H1 (cell line): ENCODE measurements around the gene TBC1D22A. TPM values are rescaled to one million over a fixed set of nuclear protein-coding genes. Genes with fewer than 3 reads are reported as not detected.

Experiments used
- CTCF ChIA-PET: fragments of 300-600 bp; sonication (Branson Sonifier 250); formaldehyde crosslinking; loops from one replicate; lab custom pipeline; 2021; ENCODE audit not compliant: partially characterized antibody; lab: Charles Lee
- POLR2A ChIA-PET: fragments of 300-600 bp; sonication (Branson Sonifier 250); formaldehyde crosslinking; loops from one replicate; lab custom pipeline; 2021; ENCODE audit warnings: inconsistent platforms; ENCODE audit not compliant: partially characterized antibody; lab: Charles Lee
- DNase-seq, 2 experiments: peaks; one replicate each; pipeline versions ENCODE4 v3.0.0 to v3.0.0-alpha.2; 2010 to 2022; ENCODE audit warnings: low spot score in 2 of 2, low read depth in 1 of 2, mixed read lengths in 1 of 2
- FAIRE-seq: peaks from 2 replicates; lab custom pipeline; 2011; peaks lifted over from hg19 to GRCh38; lab: Jason Lieb, UNC
- H2AFZ ChIP-seq: 2 replicates; pipeline ENCODE4 v1.8.1; 2012; ENCODE audit warnings: low read length, inconsistent platforms
- H2AK5ac ChIP-seq: 2 replicates; pipeline ENCODE4 v1.6.1; 2013; ENCODE audit warnings: low read depth, low read length
- H2BK120ac ChIP-seq: replicated peaks from 2 replicates; pipeline ENCODE3; 2013; ENCODE audit warnings: low read depth, low read length, inconsistent platforms
- H2BK12ac ChIP-seq: 2 replicates; pipeline ENCODE4 v1.6.1; 2013; ENCODE audit warnings: low read depth, low read length
- H2BK15ac ChIP-seq: 2 replicates; pipeline ENCODE4 v1.6.1; 2013; ENCODE audit warnings: low read length
- H2BK20ac ChIP-seq: 2 replicates; pipeline ENCODE4 v1.6.1; 2013; ENCODE audit warnings: low read length
- H2BK5ac ChIP-seq: 2 replicates; pipeline ENCODE4 v1.6.1; 2013; ENCODE audit warnings: low read depth, low read length
- H3K14ac ChIP-seq: 2 replicates; pipeline ENCODE4 v1.6.1; 2013; ENCODE audit warnings: inconsistent platforms; ENCODE audit not compliant: insufficient read length
- H3K18ac ChIP-seq: 2 replicates; pipeline ENCODE4 v1.6.1; 2013; ENCODE audit warnings: low read length; ENCODE audit errors: extremely low read depth
- H3K23ac ChIP-seq: 2 replicates; pipeline ENCODE4 v1.6.1; 2013; ENCODE audit warnings: inconsistent platforms; ENCODE audit not compliant: insufficient read length
- H3K23me2 ChIP-seq: 2 replicates; pipeline ENCODE4 v1.6.1; 2013; ENCODE audit warnings: low read depth, low read length
- H3K27ac ChIP-seq: 2 replicates; pipeline ENCODE4 v1.6.1; 2011; ENCODE audit warnings: low read depth, low read length, inconsistent platforms
- H3K27me3 ChIP-seq, 4 experiments: replicated peaks in 1 of 4; 1 replicate in 1 of 4; 2 replicates in 3 of 4; pipeline versions ENCODE4 v1.6.1 to v1.8.1; 2011 to 2013; ENCODE audit warnings: low read length in 3 of 4, mild to moderate bottlenecking in 3 of 4, inconsistent platforms in 2 of 4, mixed read lengths in 2 of 4, moderate library complexity in 1 of 4; ENCODE audit not compliant: control insufficient read depth in 3 of 4, insufficient read depth in 3 of 4; ENCODE audit errors: extremely low read depth in 1 of 4
- H3K36me3 ChIP-seq, 4 experiments: 2 replicates each; pipeline versions ENCODE4 v1.6.1 to v1.8.1; 2011 to 2013; ENCODE audit warnings: mild to moderate bottlenecking in 4 of 4, low read length in 3 of 4, moderate library complexity in 2 of 4, control low read depth in 1 of 4, inconsistent platforms in 1 of 4; ENCODE audit not compliant: insufficient read depth in 4 of 4, control insufficient read depth in 2 of 4
- H3K4ac ChIP-seq: replicated peaks from 2 replicates; pipeline ENCODE3; 2013; ENCODE audit warnings: low read length, low read depth, mixed read lengths, inconsistent platforms; ENCODE audit not compliant: insufficient read length
- H3K4me1 ChIP-seq, 4 experiments: replicated peaks in 1 of 4; 1 replicate in 1 of 4; 2 replicates in 3 of 4; pipeline versions ENCODE4 v1.6.1 to v1.8.1; 2011 to 2013; ENCODE audit warnings: low read length in 3 of 4, inconsistent platforms in 2 of 4, mixed read lengths in 1 of 4; ENCODE audit not compliant: insufficient read depth in 4 of 4, control insufficient read depth in 3 of 4
- H3K4me2 ChIP-seq, 2 experiments: 2 replicates each; pipeline versions ENCODE4 v1.6.1 to v1.8.1; 2011 to 2013; ENCODE audit warnings: low read depth in 2 of 2, low read length in 2 of 2, control low read depth in 1 of 2, inconsistent platforms in 1 of 2, mild to moderate bottlenecking in 1 of 2; ENCODE audit not compliant: insufficient read depth in 1 of 2
- H3K4me3 ChIP-seq, 4 experiments: fragments of 200-600, 300-600 bp in 1 of 4; sonication (generic), shearing (Covaris generic), sonication (Bioruptor Twin) in 1 of 4; 2 replicates each; pipeline versions ENCODE4 v1.5.1 to v1.8.1; 2011 to 2016; ENCODE audit warnings: low read length in 4 of 4, low read depth in 3 of 4, control low read depth in 2 of 4, inconsistent platforms in 2 of 4, mild to moderate bottlenecking in 2 of 4, mixed read lengths in 1 of 4, moderate library complexity in 1 of 4; ENCODE audit not compliant: insufficient read depth in 2 of 4; ENCODE audit errors: extremely low read depth in 1 of 4
- H3K56ac ChIP-seq: replicated peaks from 2 replicates; pipeline ENCODE3; 2013; ENCODE audit warnings: low read depth, mild to moderate bottlenecking, mixed read lengths, low read length, inconsistent platforms; ENCODE audit not compliant: insufficient read length
- H3K79me1 ChIP-seq: 2 replicates; pipeline ENCODE4 v1.6.1; 2013; ENCODE audit warnings: low read depth, low read length, control low read depth
- H3K79me2 ChIP-seq, 2 experiments: 2 replicates each; pipeline versions ENCODE4 v1.6.1 to v1.8.1; 2012 to 2013; ENCODE audit warnings: low read length in 2 of 2, mild to moderate bottlenecking in 2 of 2, inconsistent platforms in 1 of 2; ENCODE audit not compliant: insufficient read depth in 2 of 2, control insufficient read depth in 1 of 2
- H3K9ac ChIP-seq, 4 experiments: replicated peaks in 1 of 4; 1 replicate in 1 of 4; 2 replicates in 3 of 4; pipeline versions ENCODE4 v1.6.1 to v1.8.1; 2011 to 2013; ENCODE audit warnings: low read depth in 3 of 4, low read length in 3 of 4, control low read depth in 2 of 4, mild to moderate bottlenecking in 2 of 4, moderate library complexity in 2 of 4, inconsistent platforms in 1 of 4; ENCODE audit errors: extremely low read depth in 1 of 4
- H3K9me3 ChIP-seq, 2 experiments: 2 replicates each; pipeline versions ENCODE4 v1.6.1 to v1.8.1; 2012 to 2013; ENCODE audit warnings: mild to moderate bottlenecking in 2 of 2, moderate library complexity in 2 of 2, control low read depth in 1 of 2, inconsistent platforms in 1 of 2, low read depth in 1 of 2, low read length in 1 of 2, mixed read lengths in 1 of 2; ENCODE audit not compliant: insufficient read depth in 2 of 2
- H4K20me1 ChIP-seq, 2 experiments: replicated peaks in 1 of 2; 2 replicates each; pipeline versions ENCODE3 to v1.8.1; 2011 to 2013; ENCODE audit warnings: inconsistent platforms in 2 of 2, low read length in 2 of 2, mild to moderate bottlenecking in 1 of 2; ENCODE audit not compliant: insufficient read depth in 2 of 2, control insufficient read depth in 1 of 2
- H4K5ac ChIP-seq: 2 replicates; pipeline ENCODE4 v1.6.1; 2013; ENCODE audit warnings: low read length, low read depth, mixed read lengths, inconsistent platforms; ENCODE audit not compliant: insufficient read length
- H4K8ac ChIP-seq: 2 replicates; pipeline ENCODE4 v1.8.0; 2013; ENCODE audit warnings: mild to moderate bottlenecking, moderate library complexity, low read length, inconsistent platforms; ENCODE audit not compliant: insufficient read depth; ENCODE audit errors: extremely low read depth
- H4K91ac ChIP-seq: replicated peaks from 2 replicates; pipeline ENCODE3; 2013; ENCODE audit warnings: low read length, mixed read lengths, inconsistent platforms; ENCODE audit not compliant: insufficient read length
- FOSL1 ChIP-seq: IDR thresholded peaks from 2 replicates; pipeline ENCODE4 v1.6.1; 2011; ENCODE audit warnings: mild to moderate bottlenecking, low read depth, low read length, moderate library complexity; ENCODE audit not compliant: insufficient read depth
- HDAC2 ChIP-seq, 2 experiments: fragments of 300-600 bp in 1 of 2; sonication (generic) in 1 of 2; IDR thresholded peaks; 2 replicates each; pipeline ENCODE4 v1.6.1; 2011 to 2012; ENCODE audit warnings: low read depth in 2 of 2, low read length in 2 of 2, mild to moderate bottlenecking in 2 of 2, moderate library complexity in 2 of 2, borderline replicate concordance in 1 of 2, inconsistent platforms in 1 of 2
- RAD21 ChIP-seq, 2 experiments: IDR thresholded peaks in 1 of 2; conservative IDR thresholded peaks in 1 of 2; 2 replicates each; pipeline ENCODE4 v1.6.1; 2011; ENCODE audit warnings: low read depth in 2 of 2, low read length in 2 of 2, improper control_type of control experiment in 1 of 2, inconsistent platforms in 1 of 2, mild to moderate bottlenecking in 1 of 2, moderate library complexity in 1 of 2
- SIX5 ChIP-seq: IDR thresholded peaks from 2 replicates; pipeline ENCODE4 v1.6.1; 2011; ENCODE audit warnings: mild to moderate bottlenecking, low read depth, low read length
- TAF7 ChIP-seq: optimal IDR thresholded peaks from 2 replicates; pipeline ENCODE3; 2011; ENCODE audit warnings: low read depth, mild to moderate bottlenecking, inconsistent platforms, low read length, moderate library complexity, borderline replicate concordance
- WGBS, 2 experiments: shearing (Covaris generic) in 1 of 2; methylation state at CpG; one replicate each; pipeline versions ENCODE4 v1.1.6 to v1.1.7; 2013 to 2015; ENCODE audit warnings: low lambda C conversion rate in 2 of 2, mixed read lengths in 2 of 2, inconsistent platforms in 1 of 2, low coverage in 1 of 2, missing lambda C conversion rate in 1 of 2; ENCODE audit not compliant: insufficient replicate concordance in 2 of 2, insufficient coverage in 1 of 2, insufficient read length in 1 of 2; ENCODE audit errors: extremely low coverage in 1 of 2, missing lambda C conversion rate in 1 of 2; 5-methylcytosine and 5-hydroxymethylcytosine counted together
- polyA plus RNA-seq, 7 experiments: library from polyadenylated mRNA; depleted of rRNA in 3 of 7; stranded (reverse) in 5 of 7; unstranded in 2 of 7; fragments of >200 nt in 5 of 7; fragments of 200-250 nt in 2 of 7; gene quantifications; 1 replicate in 5 of 7; 2 replicates in 1 of 7; 4 replicates in 1 of 7; pipeline versions ENCODE4 v1.2.1 to v1.2.3, GENCODE V29; 2011 to 2013; ENCODE audit warnings: missing spikeins in 2 of 7, mixed read lengths in 2 of 7
- total RNA-seq: library from RNA; stranded (reverse); fragmentation: NEBNext Ultra II Directional; extraction: Animal tissue kit (Norgen Biotek cat#: 25700); gene quantifications from 2 replicates; pipeline ENCODE4 v1.2.1, GENCODE V29; 2021
- TF ChIP-seq, protein P1 (sequence below): IDR thresholded peaks from 2 replicates; pipeline ENCODE4 v1.6.1; 2012; ENCODE audit warnings: low read length, inconsistent platforms

The TBC1D22A gene
- total and polyA plus RNA-seq, 2 of the 8 experiments (the other 6 are each of a cell fraction or from before 2014, with no cell fraction given): 11.9 to 18.4 TPM

DNA sequence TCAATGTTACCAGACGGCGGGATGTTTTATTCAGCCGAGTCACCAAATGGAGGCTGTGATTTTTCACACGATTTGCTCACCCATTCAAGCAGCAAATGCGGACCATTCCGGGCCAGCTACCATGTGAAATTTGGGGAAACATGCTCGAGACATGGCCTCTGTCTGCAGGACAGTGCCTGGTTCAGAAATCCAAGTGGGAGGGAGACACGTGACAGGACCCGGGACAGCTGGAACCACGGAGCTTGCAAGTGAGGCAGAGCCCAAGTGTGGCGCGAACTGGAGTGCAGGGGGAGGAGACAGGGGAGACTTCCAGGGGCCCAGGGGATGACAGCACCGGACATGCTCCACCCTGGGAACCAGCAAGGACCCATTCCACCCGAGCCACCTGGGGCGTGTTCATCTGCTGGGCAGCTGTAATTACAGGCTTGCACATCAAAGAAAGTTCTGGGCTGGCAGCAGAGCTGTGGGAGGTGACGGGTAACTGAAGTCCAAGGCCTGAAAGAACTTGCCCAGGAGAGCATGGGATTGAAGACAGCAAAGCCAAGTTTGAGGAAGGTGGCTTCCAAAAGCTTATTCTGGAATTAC, 40.9 kb upstream of the TBC1D22A start:
- 88% methylated on average over 16 of the region's 16 CpGs; no CpG with 5 or more reads in 1 of the 2 experiments for WGBS, 2 experiments
- no peak overlapping the region for H2BK12ac ChIP-seq
- H3K4me1 ChIP-seq: no peaks in the 10 kb centered on the region
- no peak overlapping the region for H2BK5ac ChIP-seq
- no peak overlapping the region for H2BK15ac ChIP-seq
- H2AFZ ChIP-seq: no peak overlapping the region
- H3K36me3 ChIP-seq: peaks cover 5 to 26% (median 9%) of the 10 kb centered on the region in 4 experiments; a peak in 6 of 8 replicates
- no peak overlapping the region for H2BK20ac ChIP-seq
- FAIRE-seq: no peak
- no peak overlapping the region for H4K91ac ChIP-seq
- H4K5ac ChIP-seq: no peak overlapping the region
- CTCF ChIA-PET: interaction anchor here (1.0 to 2.9 kb wide), 4 partner anchors 77 to 1513 kb away, joined by 3 to 12 read pairs (median 4); no protein-coding TSS in a partner anchor
- 0 out of 2 replicates have a peak, but pooled peaks cover 1% of the 10 kb centered on the region for H3K23me2 ChIP-seq
- peaks cover 0 to 18% of the 10 kb centered on the region in 2 experiments for H4K20me1 ChIP-seq
- no peak overlapping the region for H3K14ac ChIP-seq
- H4K8ac ChIP-seq: no peak overlapping the region
- H3K79me1 ChIP-seq: peaks cover 9% of the 10 kb centered on the region
- H3K4ac ChIP-seq: no peak overlapping the region
- POLR2A ChIA-PET: no interaction called here
- no peak overlapping the region for H3K9ac ChIP-seq
- no peak overlapping the region for H3K4me3 ChIP-seq
- H3K56ac ChIP-seq: no peak overlapping the region
- H2BK120ac ChIP-seq: no peak overlapping the region
- no peaks in the 10 kb centered on the region for H3K79me2 ChIP-seq
- DNase-seq: no peak
- H3K4me2 ChIP-seq: no peak overlapping the region
- no peak overlapping the region for H3K18ac ChIP-seq
- no peak overlapping the region for H3K27ac ChIP-seq
- no peak overlapping the region for H2AK5ac ChIP-seq
- H3K9me3 ChIP-seq: no peaks in the 10 kb centered on the region
- no peaks in the 10 kb centered on the region for H3K27me3 ChIP-seq
- H3K23ac ChIP-seq: no peak overlapping the region
- TF ChIP-seq SIX5: no peak
- TF ChIP-seq, protein P1, sequence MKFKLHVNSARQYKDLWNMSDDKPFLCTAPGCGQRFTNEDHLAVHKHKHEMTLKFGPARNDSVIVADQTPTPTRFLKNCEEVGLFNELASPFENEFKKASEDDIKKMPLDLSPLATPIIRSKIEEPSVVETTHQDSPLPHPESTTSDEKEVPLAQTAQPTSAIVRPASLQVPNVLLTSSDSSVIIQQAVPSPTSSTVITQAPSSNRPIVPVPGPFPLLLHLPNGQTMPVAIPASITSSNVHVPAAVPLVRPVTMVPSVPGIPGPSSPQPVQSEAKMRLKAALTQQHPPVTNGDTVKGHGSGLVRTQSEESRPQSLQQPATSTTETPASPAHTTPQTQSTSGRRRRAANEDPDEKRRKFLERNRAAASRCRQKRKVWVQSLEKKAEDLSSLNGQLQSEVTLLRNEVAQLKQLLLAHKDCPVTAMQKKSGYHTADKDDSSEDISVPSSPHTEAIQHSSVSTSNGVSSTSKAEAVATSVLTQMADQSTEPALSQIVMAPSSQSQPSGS: no peak
- no peak for TF ChIP-seq HDAC2 (IDR thresholded peaks at IDR 0.05; ENCODE audit: borderline replicate concordance in 1 of 2, low read depth in 2 of 2, low read length in 2 of 2)
- no peak for TF ChIP-seq FOSL1
- no peak for TF ChIP-seq RAD21 (IDR thresholded peaks at IDR 0.05 in 1 of 2, conservative IDR thresholded peaks at IDR 0.05 in 1 of 2; ENCODE audit: low read depth in 2 of 2, low read length in 2 of 2)
- TF ChIP-seq TAF7: no peak
